ENCODE measurements around the gene GPR55.

Gene GPR55

GRCh38 chr2:230949966-230950873, 25.2 kb upstream of the GPR55 start:
- peak; percentile 97 for DNase-seq (ENCODE audit: low read depth)
- H3K4me3 ChIP-seq (ENCODE audit: low read depth, low read length), result peak overlapping the region; percentile 66

GRCh38 chr2:230947908-230948365, 22.9 kb upstream of the GPR55 start:
- H3K4me3 ChIP-seq (ENCODE audit: low read depth, low read length), result peak overlapping the region; percentile 66
- TF ChIP-seq CTCF (IDR thresholded peaks at IDR 0.05; ENCODE audit: insufficient read depth, low read depth, low read length, missing control alignments), result no peak
- peak; percentile 95 for DNase-seq (ENCODE audit: low read depth)

More at GRCh38 chr2:230949966-230950873, 25.2 kb upstream of the GPR55 start:
- TF ChIP-seq CTCF (IDR thresholded peaks at IDR 0.05; ENCODE audit: insufficient read depth, low read depth, low read length, missing control alignments), result no peak

GRCh38 chr2:230947235-230947576, 22.2 kb upstream of the GPR55 start:
- DNase-seq (ENCODE audit: low read depth), result no peak
- H3K4me3 ChIP-seq (ENCODE audit: low read depth, low read length), result peak overlapping the region; percentile 66
- no peak for TF ChIP-seq CTCF (IDR thresholded peaks at IDR 0.05; ENCODE audit: insufficient read depth, low read depth, low read length, missing control alignments)

GRCh38 chr2:230946429-230947234, 21.6 kb upstream of the GPR55 start:
- peak; percentile 66 for DNase-seq (ENCODE audit: low read depth)
- TF ChIP-seq CTCF (IDR thresholded peaks at IDR 0.05; ENCODE audit: insufficient read depth, low read depth, low read length, missing control alignments), result no peak
- peak overlapping the region; percentile 66 for H3K4me3 ChIP-seq (ENCODE audit: low read depth, low read length)

GRCh38 chr2:230944757-230945372, 19.8 kb upstream of the GPR55 start:
- DNase-seq (ENCODE audit: low read depth), result peak; percentile 69
- no peak for TF ChIP-seq CTCF (IDR thresholded peaks at IDR 0.05; ENCODE audit: insufficient read depth, low read depth, low read length, missing control alignments)
- H3K4me3 ChIP-seq (ENCODE audit: low read depth, low read length), result peak overlapping the region; percentile 66

GRCh38 chr2:230944123-230944653, 19.1 kb upstream of the GPR55 start:
- peak overlapping the region; percentile 66 for H3K4me3 ChIP-seq (ENCODE audit: low read depth, low read length)
- no peak for TF ChIP-seq CTCF (IDR thresholded peaks at IDR 0.05; ENCODE audit: insufficient read depth, low read depth, low read length, missing control alignments)
- peak; percentile 92 for DNase-seq (ENCODE audit: low read depth)

Measured in GM12865 (cell line).